ENCODE results near the gene CCNB1IP1.
"Not testable (repeated sequence)": the region's sequence is repeated elsewhere in the genome, so short reads cannot be mapped to it uniquely, and the experiment has no call there.

Gene CCNB1IP1

DNA sequence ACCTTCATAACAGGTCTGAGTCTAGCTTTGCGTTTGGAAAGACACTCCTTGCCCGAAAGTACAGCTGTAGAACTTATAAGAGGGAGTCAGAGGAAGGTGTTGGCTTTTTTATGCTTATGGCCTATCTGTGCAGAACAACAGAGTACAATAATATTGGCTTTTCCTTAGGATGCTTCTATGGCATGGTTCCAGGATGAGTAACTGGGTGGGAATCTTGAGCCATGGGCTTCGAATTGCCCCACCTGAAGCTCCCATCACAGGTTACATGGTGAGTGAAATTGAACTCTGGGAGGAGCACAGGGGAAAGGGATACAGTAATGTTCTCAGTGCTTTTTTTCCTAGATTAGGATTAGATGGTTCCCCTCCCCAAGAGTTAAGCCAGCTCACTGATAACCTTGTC lies 23.3 kb upstream of the CCNB1IP1 start:
- Histone ChIP-seq H3K27ac (ENCODE audit: low read depth, low read length, severe bottlenecking) (no peak overlapping the region), H3K36me3 (ENCODE audit: control insufficient read depth, insufficient read depth, low read length) (peaks cover 91% of the 10 kb centered on the region)
- WGBS, 2 experiments (ENCODE audit: insufficient coverage in 2 of 2): 90 to 92% methylated on average over 2 to 3 of the region's 3 CpGs

DNA sequence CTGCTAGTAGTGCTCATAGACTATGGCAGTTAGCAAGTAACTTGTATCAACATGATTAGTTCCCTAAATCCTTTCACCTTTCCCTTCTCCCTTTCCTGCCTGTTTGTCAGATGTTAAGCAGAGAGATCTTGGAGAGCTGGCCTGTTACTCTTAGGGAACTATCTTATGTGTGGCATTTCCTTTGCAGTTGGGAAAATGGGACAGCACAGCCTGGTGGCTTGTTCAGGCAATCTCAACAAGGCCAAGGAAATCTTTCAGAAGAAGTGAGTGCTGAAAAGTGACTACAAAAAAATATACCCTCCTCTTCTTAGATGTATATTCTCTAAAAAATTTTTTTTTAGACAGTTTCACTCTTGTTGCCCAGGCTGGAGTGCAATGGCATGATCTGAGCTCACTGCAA lies 17.8 kb upstream of the CCNB1IP1 start:
- H3K4me3 ChIP-seq (ENCODE audit: extremely low read depth, insufficient read depth, low read length, poor library complexity, severe bottlenecking): no peak overlapping the region
- H3K4me1 ChIP-seq (ENCODE audit: control insufficient read depth, insufficient read depth, low read length, poor library complexity, severe bottlenecking): no peaks in the 10 kb centered on the region
- H3K9me3 ChIP-seq (ENCODE audit: control insufficient read depth, low read length): no peaks in the 10 kb centered on the region
- H3K27ac ChIP-seq (ENCODE audit: low read depth, low read length, severe bottlenecking): no peak overlapping the region
- peaks cover 92% of the 10 kb centered on the region for H3K36me3 ChIP-seq (ENCODE audit: control insufficient read depth, insufficient read depth, low read length)

More for the DNA sequence above, 23.3 kb upstream of the CCNB1IP1 start:
- Histone ChIP-seq H3K9me3 (ENCODE audit: control insufficient read depth, low read length) (no peaks in the 10 kb centered on the region), H3K4me1 (ENCODE audit: control insufficient read depth, insufficient read depth, low read length, poor library complexity, severe bottlenecking) (no peaks in the 10 kb centered on the region), H3K4me3 (ENCODE audit: extremely low read depth, insufficient read depth, low read length, poor library complexity, severe bottlenecking) (no peak overlapping the region)

- H3K4me3 ChIP-seq (ENCODE audit: extremely low read depth, insufficient read depth, low read length, poor library complexity, severe bottlenecking): no peak overlapping the region
- H3K36me3 ChIP-seq (ENCODE audit: control insufficient read depth, insufficient read depth, low read length): peaks cover 93% of the 10 kb centered on the region
- H3K4me1 ChIP-seq (ENCODE audit: control insufficient read depth, insufficient read depth, low read length, poor library complexity, severe bottlenecking): no peaks in the 10 kb centered on the region
- no peak overlapping the region for H3K27ac ChIP-seq (ENCODE audit: low read depth, low read length, severe bottlenecking)
- 88 to 100% methylated on average over 1 of the region's 2 CpGs for WGBS, 2 experiments (ENCODE audit: insufficient coverage in 2 of 2)
- no peaks in the 10 kb centered on the region for H3K9me3 ChIP-seq (ENCODE audit: control insufficient read depth, low read length)
Measured at GRCh38 chr14:20350282-20350681, 17.2 kb upstream of the CCNB1IP1 start.

DNA sequence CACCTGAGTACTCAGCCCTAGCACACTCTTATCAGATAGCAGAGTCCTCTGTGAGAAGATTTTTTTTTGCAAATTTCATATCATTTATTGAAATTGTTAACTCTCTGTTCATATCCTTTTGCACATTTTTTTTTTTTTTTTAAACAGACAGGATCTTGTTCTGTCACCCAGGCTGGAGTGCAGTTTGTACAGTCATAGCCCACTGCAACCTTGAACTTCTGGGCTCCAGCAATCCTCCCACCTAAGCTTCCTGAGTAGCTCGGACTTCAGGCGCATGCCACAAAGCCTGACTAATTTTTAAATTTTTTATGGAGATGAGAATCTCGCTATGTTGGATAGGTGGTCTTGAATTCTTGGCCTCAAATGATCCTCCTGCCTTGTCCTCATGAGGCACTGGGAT lies 14.7 kb upstream of the CCNB1IP1 start:
- Histone ChIP-seq H3K27ac (ENCODE audit: low read depth, low read length, severe bottlenecking) (no peak overlapping the region), H3K9me3 (ENCODE audit: control insufficient read depth, low read length) (no peaks in the 10 kb centered on the region), H3K4me1 (ENCODE audit: control insufficient read depth, insufficient read depth, low read length, poor library complexity, severe bottlenecking) (peaks cover 3% of the 10 kb centered on the region), H3K36me3 (ENCODE audit: control insufficient read depth, insufficient read depth, low read length) (peaks cover 73% of the 10 kb centered on the region), H3K4me3 (ENCODE audit: extremely low read depth, insufficient read depth, low read length, poor library complexity, severe bottlenecking) (no peak overlapping the region)
- WGBS, 2 experiments (ENCODE audit: insufficient coverage in 2 of 2): 100% methylated on average over 1 of the region's 3 CpGs

DNA sequence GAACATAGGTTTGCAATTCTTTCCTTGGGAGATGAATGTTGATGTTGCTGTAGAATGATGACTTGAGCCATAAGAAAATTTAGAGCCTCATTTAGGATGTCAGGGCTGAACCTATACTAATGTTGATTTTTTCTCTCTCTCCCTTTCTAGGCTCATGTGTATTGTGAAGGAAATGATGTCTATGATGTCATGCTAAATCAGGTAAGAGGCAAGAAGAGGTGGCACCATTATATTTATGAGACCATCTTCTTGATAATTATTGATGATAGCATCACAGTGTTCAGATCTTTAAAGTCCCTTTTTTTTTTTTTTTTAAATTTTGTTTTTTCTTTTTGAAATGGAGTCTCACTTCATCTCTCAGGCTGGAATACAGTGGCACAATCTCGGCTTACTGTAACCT lies 13.6 kb upstream of the CCNB1IP1 start:
- no peak overlapping the region for H3K4me3 ChIP-seq (ENCODE audit: extremely low read depth, insufficient read depth, low read length, poor library complexity, severe bottlenecking)
- no peaks in the 10 kb centered on the region for H3K9me3 ChIP-seq (ENCODE audit: control insufficient read depth, low read length)
- H3K4me1 ChIP-seq (ENCODE audit: control insufficient read depth, insufficient read depth, low read length, poor library complexity, severe bottlenecking): peaks cover 3% of the 10 kb centered on the region
- 89% methylated on average over 1 of the region's 1 CpG; no CpG with 5 or more reads in 1 of the 2 experiments for WGBS, 2 experiments (ENCODE audit: insufficient coverage in 2 of 2)
- no peak overlapping the region for H3K27ac ChIP-seq (ENCODE audit: low read depth, low read length, severe bottlenecking)
- H3K36me3 ChIP-seq (ENCODE audit: control insufficient read depth, insufficient read depth, low read length): peaks cover 65% of the 10 kb centered on the region

- WGBS, 2 experiments (ENCODE audit: insufficient coverage in 2 of 2): 100% methylated on average over 1 of the region's 1 CpG; no CpG with 5 or more reads in 1 of the 2 experiments
- no peaks in the 10 kb centered on the region for H3K9me3 ChIP-seq (ENCODE audit: control insufficient read depth, low read length)
- no peak overlapping the region for H3K27ac ChIP-seq (ENCODE audit: low read depth, low read length, severe bottlenecking)
- H3K4me3 ChIP-seq (ENCODE audit: extremely low read depth, insufficient read depth, low read length, poor library complexity, severe bottlenecking): no peak overlapping the region
- H3K36me3 ChIP-seq (ENCODE audit: control insufficient read depth, insufficient read depth, low read length): peaks cover 52% of the 10 kb centered on the region
- H3K4me1 ChIP-seq (ENCODE audit: control insufficient read depth, insufficient read depth, low read length, poor library complexity, severe bottlenecking): peaks cover 3% of the 10 kb centered on the region
Measured at GRCh38 chr14:20345366-20345765, 12.3 kb upstream of the CCNB1IP1 start.

DNA sequence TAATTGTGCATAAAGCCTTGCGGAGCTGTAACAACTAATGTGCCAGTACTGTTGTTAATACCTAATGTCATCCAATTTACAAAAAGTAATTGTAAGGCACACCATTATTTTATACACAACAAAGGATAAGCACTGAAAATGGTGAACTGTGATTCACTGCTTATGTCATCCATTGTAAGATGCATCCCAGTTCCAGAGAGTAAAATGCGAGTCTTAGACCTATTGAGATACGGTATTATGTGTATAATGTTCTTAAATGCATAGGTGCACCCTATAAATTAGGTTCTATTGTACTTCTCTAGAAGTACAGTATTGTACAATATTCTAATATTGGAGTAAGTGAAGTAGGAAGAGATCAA lies 10.8 kb upstream of the CCNB1IP1 start:
- no CpG with 5 or more reads among the region's 3 CpGs for WGBS, 2 experiments (ENCODE audit: insufficient coverage in 2 of 2)
- Histone ChIP-seq H3K4me1 (ENCODE audit: control insufficient read depth, insufficient read depth, low read length, poor library complexity, severe bottlenecking) (peaks cover 3% of the 10 kb centered on the region), H3K36me3 (ENCODE audit: control insufficient read depth, insufficient read depth, low read length) (peaks cover 37% of the 10 kb centered on the region), H3K4me3 (ENCODE audit: extremely low read depth, insufficient read depth, low read length, poor library complexity, severe bottlenecking) (peak overlapping the region; percentile 85), H3K27ac (ENCODE audit: low read depth, low read length, severe bottlenecking) (peak overlapping the region; percentile 99), H3K9me3 (ENCODE audit: control insufficient read depth, low read length) (no peaks in the 10 kb centered on the region)

GRCh38 chr14:20343092-20343861 lies 10.2 kb upstream of the CCNB1IP1 start, which contains the start of gene PARP2:
Gene PARP2 (plus strand): TSS chr14:20343635. CDS start chr14:20343642, 7 bp downstream.
- H3K27ac ChIP-seq (ENCODE audit: low read depth, low read length, severe bottlenecking): peak within 1 kb of the TSS; percentile 99
- H3K4me1 ChIP-seq (ENCODE audit: control insufficient read depth, insufficient read depth, low read length, poor library complexity, severe bottlenecking): peaks cover 3% of the 10 kb centered on the region
- no peaks in the 10 kb centered on the region for H3K9me3 ChIP-seq (ENCODE audit: control insufficient read depth, low read length)
- 0 to 1% methylated on average over 27 to 33 of the region's 50 CpGs for whole genome bisulfite sequencing, 2 experiments (ENCODE audit: insufficient coverage in 2 of 2)
- H3K4me3 ChIP-seq (ENCODE audit: extremely low read depth, insufficient read depth, low read length, poor library complexity, severe bottlenecking): peak within 1 kb of the TSS; percentile 85
- peaks cover 31% of the 10 kb centered on the region for H3K36me3 ChIP-seq (ENCODE audit: control insufficient read depth, insufficient read depth, low read length)

DNA sequence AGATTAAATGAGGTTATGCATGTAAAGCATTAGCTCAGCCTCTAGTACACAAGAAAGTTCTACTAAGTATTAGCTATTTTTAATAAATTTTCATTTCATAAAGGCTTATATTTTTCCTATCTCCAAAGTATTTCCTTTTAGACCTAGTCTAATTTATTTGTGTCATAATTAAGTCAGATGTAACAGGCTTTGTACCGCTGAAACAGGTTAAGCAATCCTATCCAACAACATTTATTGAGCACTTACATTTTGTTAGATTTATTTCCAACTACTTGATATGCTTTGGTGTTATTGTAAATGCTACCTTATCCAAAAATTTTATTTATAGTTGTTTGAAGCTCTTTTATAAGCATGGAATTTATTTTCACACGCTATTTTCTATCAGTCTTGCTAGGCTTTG lies 8.6 kb upstream of the CCNB1IP1 start:
- Histone ChIP-seq H3K27ac (ENCODE audit: low read depth, low read length, severe bottlenecking) (peak overlapping the region; percentile 99), H3K9me3 (ENCODE audit: control insufficient read depth, low read length) (no peaks in the 10 kb centered on the region), H3K4me1 (ENCODE audit: control insufficient read depth, insufficient read depth, low read length, poor library complexity, severe bottlenecking) (peaks cover 3% of the 10 kb centered on the region), H3K4me3 (ENCODE audit: extremely low read depth, insufficient read depth, low read length, poor library complexity, severe bottlenecking) (peak overlapping the region; percentile 85), H3K36me3 (ENCODE audit: control insufficient read depth, insufficient read depth, low read length) (peaks cover 19% of the 10 kb centered on the region)
- no CpG with 5 or more reads among the region's 2 CpGs for WGBS, 2 experiments (ENCODE audit: insufficient coverage in 2 of 2)

DNA sequence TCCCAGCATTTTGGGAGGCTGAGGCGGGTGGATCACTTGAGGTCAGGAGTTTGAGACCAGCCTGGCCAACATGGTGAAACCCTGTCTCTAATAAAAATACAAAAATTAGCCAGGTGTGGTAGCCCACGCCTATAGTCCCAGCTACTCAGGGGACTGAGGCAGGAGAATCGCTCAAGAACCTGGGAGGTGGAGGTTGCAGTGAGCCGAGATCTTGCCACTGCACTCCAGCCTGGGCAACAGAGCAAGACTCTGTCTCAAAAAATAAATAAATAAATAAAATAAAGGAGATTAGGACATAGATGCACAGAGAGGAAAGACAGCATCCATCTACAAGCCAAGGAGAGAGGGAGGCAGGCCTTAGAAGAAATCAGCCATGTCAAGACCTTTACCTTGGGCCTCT lies 8.0 kb upstream of the CCNB1IP1 start:
- peaks cover 13% of the 10 kb centered on the region for H3K36me3 ChIP-seq (ENCODE audit: control insufficient read depth, insufficient read depth, low read length)
- not testable (repeated sequence) for H3K4me3 ChIP-seq (ENCODE audit: extremely low read depth, insufficient read depth, low read length, poor library complexity, severe bottlenecking); H3K27ac ChIP-seq (ENCODE audit: low read depth, low read length, severe bottlenecking); H3K4me1 ChIP-seq (ENCODE audit: control insufficient read depth, insufficient read depth, low read length, poor library complexity, severe bottlenecking); H3K9me3 ChIP-seq (ENCODE audit: control insufficient read depth, low read length)
- WGBS, 2 experiments (ENCODE audit: insufficient coverage in 2 of 2): 100% methylated on average over 1 of the region's 4 CpGs; no CpG with 5 or more reads in 1 of the 2 experiments

GRCh38 chr14:20334017-20334416 lies 938 bp upstream of the CCNB1IP1 start:
- WGBS, 2 experiments (ENCODE audit: insufficient coverage in 2 of 2): 73 to 83% methylated on average over 3 of the region's 7 CpGs
- Histone ChIP-seq H3K27ac (ENCODE audit: low read depth, low read length, severe bottlenecking) (no peak overlapping the region), H3K4me3 (ENCODE audit: extremely low read depth, insufficient read depth, low read length, poor library complexity, severe bottlenecking) (no peak overlapping the region)

More at GRCh38 chr14:20334017-20334416, 938 bp upstream of the CCNB1IP1 start:
- peaks cover 14% of the 10 kb centered on the region for H3K36me3 ChIP-seq (ENCODE audit: control insufficient read depth, insufficient read depth, low read length)
- peaks cover 5% of the 10 kb centered on the region for H3K4me1 ChIP-seq (ENCODE audit: control insufficient read depth, insufficient read depth, low read length, poor library complexity, severe bottlenecking)
- no peaks in the 10 kb centered on the region for H3K9me3 ChIP-seq (ENCODE audit: control insufficient read depth, low read length)

All from mesodermal cell (in vitro differentiated cells).